Urothelium cell line (cell line): ENCODE results near the gene BCOR.

Experiments used
- DNase-seq: peaks from one replicate; pipeline ENCODE4 v3.0.0; 2011; ENCODE audit warnings: low spot score, mixed read lengths
- FAIRE-seq: peaks from 2 replicates; lab custom pipeline; 2011; peaks lifted over from hg19 to GRCh38; lab: Jason Lieb, UNC

The BCOR gene

DNA sequence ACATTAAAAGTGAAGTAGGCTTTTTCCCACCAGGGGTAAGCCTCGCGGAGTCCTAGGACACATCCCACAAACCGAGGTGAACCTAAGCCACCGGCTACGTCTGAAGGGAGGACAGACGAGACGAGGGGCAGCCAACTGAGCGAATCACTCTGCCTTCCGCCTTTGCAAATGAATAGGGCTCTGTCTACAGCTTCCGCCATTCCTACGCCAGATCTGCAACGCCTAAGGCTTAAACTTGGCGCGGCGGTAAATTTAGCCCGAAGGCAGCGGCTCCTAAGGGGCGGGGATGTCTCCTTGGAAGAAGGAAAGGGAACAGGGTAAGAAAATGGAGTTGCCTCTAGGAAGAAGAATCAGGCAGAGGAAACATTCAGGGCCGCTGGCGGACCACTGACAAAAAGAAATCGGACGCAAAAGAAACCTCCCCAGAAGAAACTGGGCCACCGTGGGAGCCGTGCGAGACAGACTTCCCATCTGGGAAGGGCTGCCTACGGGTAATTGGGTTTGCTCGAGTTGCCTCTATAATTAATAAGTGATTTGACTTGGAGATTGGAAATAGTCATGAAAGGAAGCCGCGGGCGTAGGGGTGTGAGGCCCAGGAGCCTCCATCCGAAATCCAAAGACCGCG is 90.5 kb downstream of the BCOR start:
- DNase-seq (no peak), FAIRE-seq (no peak)

GRCh38 chrX:40006106-40007017 is 91.4 kb downstream of the BCOR start:
- no peak for FAIRE-seq
- no peak for DNase-seq

- FAIRE-seq (no peak), DNase-seq (no peak)
Measured at GRCh38 chrX:40005292-40006011, 92.3 kb downstream of the BCOR start.

GRCh38 chrX:40004921-40005291 is 92.9 kb downstream of the BCOR start:
- FAIRE-seq (no peak), DNase-seq (no peak)

- DNase-seq (no peak), FAIRE-seq (no peak)
Measured at GRCh38 chrX:40004246-40004535, 93.6 kb downstream of the BCOR start.

DNA sequence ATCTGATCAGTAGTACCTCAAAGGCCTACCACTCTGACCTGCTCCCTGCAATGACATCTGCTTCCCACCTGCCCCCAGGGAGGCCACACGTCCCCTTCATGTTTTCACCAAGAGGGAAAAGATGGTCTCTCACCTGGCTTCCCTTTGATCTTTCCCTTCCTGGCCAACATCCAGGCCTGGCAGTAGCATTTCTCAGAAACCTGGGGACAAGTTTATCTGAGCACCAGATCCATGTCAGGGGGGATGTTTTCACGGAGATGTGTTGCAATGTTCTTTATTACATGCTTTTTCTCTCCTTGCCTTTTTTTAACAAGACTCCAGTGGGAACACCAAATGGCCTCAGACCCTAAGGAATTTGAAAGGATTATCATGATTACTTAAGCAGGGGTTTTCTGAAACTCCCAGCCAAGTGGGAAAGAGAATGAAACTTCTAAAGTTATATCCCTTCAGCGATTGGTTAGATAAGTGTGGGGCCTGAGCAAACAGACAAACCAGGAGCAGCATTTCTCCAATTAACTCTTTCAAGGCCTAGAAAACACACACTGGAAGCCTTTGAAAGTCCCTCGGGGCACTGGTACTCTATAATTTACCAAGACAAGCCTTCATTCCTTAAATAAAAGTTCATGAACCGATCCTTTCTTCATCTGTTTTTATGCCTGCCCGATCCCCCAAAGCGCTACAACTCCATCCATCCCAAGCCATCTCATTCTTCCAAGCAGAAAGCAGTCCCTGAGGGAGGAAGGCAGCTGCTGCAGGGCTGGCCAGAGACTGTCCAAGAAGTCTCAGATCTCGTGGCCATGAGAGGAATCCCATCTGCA is 94.1 kb downstream of the BCOR start:
- FAIRE-seq (no peak), DNase-seq (no peak)

DNA sequence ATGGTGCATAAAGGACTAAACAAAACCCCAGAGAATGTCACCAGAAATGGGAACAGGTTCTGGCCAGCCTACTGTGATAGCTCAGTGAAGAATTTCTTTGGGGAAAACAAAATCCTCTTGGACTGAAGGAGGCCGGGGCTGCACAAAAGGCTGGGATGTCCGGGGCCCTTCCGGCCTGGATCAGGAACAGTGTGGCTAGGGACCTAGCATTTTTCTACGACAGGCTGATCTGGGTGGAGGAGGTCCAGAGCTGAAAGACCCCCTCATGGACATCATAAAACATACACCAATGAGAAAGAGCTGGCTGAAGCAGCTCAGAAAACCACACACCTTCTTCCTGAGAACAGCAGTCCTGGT is 94.7 kb downstream of the BCOR start:
- no peak for DNase-seq
- no peak for FAIRE-seq
